ENCODE data around the gene AQP12B.
"Not testable (repeated sequence)": the region's sequence is repeated elsewhere in the genome, so short reads cannot be mapped to it uniquely, and the experiment has no call there.

AQP12B gene

DNA sequence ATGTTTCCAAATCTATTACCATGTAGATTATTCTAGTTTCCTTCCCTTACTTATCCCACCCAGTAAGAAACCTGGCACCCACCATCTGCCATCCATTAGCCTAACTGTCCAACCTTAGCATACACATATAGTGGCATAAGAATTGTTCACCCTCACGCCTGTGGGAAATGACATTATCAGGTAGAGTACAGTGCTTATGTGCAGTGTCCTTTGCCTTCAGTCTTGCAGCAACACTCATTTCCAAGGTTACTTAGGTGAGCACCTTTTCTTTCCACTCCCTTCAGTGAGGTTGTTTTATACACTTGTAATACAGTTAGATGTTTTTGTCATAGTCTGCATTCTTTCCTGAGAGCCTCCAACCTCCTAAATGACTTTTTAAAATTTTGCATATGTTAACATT lies 18.1 kb downstream of the AQP12B start:
- Histone ChIP-seq H3K36me3 (replicated peaks) (no peaks in the 10 kb centered on the region), H3K27ac (no peak overlapping the region), H3K27me3 (replicated peaks) (peaks cover 2% of the 10 kb centered on the region), H3K4me3 (ENCODE audit: low read depth, low read length) (no peak overlapping the region)
- TF ChIP-seq, protein P1, sequence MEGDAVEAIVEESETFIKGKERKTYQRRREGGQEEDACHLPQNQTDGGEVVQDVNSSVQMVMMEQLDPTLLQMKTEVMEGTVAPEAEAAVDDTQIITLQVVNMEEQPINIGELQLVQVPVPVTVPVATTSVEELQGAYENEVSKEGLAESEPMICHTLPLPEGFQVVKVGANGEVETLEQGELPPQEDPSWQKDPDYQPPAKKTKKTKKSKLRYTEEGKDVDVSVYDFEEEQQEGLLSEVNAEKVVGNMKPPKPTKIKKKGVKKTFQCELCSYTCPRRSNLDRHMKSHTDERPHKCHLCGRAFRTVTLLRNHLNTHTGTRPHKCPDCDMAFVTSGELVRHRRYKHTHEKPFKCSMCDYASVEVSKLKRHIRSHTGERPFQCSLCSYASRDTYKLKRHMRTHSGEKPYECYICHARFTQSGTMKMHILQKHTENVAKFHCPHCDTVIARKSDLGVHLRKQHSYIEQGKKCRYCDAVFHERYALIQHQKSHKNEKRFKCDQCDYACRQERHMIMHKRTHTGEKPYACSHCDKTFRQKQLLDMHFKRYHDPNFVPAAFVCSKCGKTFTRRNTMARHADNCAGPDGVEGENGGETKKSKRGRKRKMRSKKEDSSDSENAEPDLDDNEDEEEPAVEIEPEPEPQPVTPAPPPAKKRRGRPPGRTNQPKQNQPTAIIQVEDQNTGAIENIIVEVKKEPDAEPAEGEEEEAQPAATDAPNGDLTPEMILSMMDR (IDR thresholded peaks at IDR 0.05; ENCODE audit: low read depth, low read length, missing control alignments), result no peak
- DNase-seq, result no peak
- in situ Hi-C loops (cut with HindIII; ENCODE audit: low pct_ligation_motif_present, low sequenced_read_pairs), result no loop called here

DNA sequence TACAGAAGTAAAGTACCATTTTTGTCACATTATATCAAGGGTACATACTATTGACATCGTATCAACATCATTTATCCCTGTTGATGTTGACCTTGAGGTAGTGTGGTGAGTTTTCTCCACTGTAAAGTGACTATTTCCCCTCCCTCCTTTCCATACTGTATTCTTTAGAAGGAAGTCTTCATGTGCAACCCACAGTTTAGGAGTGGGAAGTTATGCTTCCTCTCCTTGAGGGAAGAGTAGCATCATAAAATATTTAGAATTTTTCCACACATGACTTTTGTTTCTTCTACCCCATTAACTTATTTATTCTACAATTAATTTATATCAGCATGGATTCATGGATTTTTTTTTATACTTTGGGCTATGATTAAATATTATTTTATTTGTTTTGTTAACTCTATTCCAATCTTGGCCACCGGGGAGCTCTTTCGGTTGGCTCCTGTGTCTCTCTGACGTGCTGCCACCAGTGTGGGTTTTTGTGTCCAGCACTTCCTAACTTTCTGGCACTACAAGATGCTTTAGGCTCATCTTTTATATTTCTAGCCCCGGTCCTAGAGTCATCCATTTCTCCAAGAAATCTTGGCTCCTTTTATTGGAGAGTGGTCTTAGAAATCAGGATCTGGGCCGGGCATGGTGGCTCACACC lies 19.0 kb downstream of the AQP12B start:
- no peak for DNase-seq
- Histone ChIP-seq H3K4me3 (ENCODE audit: low read depth, low read length) (no peak overlapping the region), H3K36me3 (replicated peaks) (no peaks in the 10 kb centered on the region), H3K27ac (no peak overlapping the region), H3K27me3 (replicated peaks) (peaks cover 2% of the 10 kb centered on the region)
- TF ChIP-seq, protein P1 (IDR thresholded peaks at IDR 0.05; ENCODE audit: low read depth, low read length, missing control alignments), result peak; percentile 34
- in situ Hi-C loops (cut with HindIII; ENCODE audit: low pct_ligation_motif_present, low sequenced_read_pairs), result no loop called here

DNA sequence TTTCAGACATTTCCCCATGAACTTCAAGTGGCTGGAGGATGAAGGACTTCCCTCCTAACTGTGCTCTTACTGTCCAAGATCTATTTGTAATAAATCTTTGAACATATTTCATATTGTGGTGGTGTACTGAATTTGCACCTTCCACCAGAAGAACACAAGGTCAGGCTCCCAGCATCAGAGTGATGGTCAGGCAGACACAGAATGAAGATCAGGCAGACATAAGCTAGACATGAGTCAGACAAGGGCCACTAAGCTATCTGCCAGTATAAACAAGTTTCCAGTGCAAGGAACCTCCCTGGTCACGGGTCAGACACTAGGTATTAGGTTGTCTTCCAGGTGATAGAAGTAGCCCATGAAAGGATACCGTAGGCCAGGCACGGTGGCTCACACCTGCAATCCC lies 20.0 kb downstream of the AQP12B start:
- peaks cover 2% of the 10 kb centered on the region for H3K27me3 ChIP-seq (replicated peaks)
- DNase-seq, result peak; percentile 27
- no peak overlapping the region for H3K4me3 ChIP-seq (ENCODE audit: low read depth, low read length)
- no peaks in the 10 kb centered on the region for H3K36me3 ChIP-seq (replicated peaks)
- TF ChIP-seq, protein P1 (IDR thresholded peaks at IDR 0.05; ENCODE audit: low read depth, low read length, missing control alignments), result no peak
- H3K27ac ChIP-seq, result no peak overlapping the region
- in situ Hi-C loops (cut with HindIII; ENCODE audit: low pct_ligation_motif_present, low sequenced_read_pairs), result no loop called here

DNA sequence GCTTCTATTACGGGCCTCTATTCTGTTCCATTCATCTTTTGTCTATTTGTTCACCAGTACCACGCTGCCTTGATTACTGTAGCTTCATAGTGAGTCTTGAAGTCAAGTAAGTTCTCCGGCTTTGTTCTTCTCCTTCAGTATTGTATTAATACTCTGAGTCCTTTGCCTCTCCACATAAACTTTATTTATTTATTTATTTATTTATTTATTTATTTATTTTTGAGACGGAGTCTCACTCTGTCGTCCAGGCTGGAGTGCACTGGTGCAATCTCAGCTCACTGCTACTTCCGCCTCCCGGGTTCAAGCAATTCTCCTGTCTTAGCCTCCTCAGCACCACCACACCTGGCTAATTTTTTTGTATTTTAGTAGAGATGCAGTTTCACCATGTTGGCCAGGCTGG lies 22.8 kb downstream of the AQP12B start:
- H3K27me3 ChIP-seq (replicated peaks); H3K4me3 ChIP-seq (ENCODE audit: low read depth, low read length); in situ Hi-C loops (cut with HindIII; ENCODE audit: low pct_ligation_motif_present, low sequenced_read_pairs); H3K36me3 ChIP-seq (replicated peaks); H3K27ac ChIP-seq; DNase-seq: not testable (repeated sequence)

DNA sequence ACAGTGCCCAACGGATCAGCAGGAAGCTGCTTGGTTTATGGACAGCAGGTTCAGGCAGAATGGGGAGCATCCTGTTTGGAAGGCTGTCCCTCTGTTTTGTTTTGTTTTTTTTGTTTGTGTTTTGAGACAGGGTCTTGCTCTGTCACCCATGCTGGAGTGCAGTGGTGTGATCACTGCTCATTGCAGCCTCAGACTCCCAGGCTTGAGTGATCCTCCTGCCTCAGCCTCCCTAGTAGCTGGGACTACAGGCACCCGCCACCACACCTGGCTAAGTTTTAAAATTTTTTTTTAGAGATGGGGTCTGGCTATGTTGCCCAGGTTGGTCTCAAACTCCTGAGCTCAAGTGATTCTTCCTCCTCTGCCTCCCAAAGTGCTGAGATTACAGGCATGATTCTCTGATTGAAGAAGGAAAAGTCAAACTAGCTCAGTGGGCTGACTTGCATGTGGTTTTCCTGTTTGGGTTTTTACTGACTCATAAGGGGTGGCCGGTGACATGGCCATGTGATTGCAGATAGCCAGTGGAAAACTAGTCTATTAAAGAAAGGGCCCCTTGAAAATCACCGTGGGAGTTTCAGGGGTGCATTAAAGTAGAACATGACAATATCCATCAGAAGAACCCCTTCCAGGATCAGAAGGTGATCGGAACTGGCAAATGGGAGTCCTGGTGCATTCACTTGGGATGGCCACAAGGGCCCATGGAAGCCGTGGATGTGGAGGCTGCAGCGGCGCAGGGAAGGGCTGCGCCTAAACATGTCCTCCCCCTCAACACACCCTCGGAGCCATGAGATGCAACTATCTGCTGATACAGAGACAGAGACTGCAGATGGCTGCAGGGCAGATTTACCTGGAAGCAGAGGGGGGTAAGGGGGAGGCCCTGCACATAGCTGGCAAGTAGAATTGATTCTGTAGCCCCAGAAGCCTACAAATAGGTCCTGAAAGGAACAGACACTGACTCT lies 26.5 kb downstream of the AQP12B start:
- H3K27ac ChIP-seq, result no peak overlapping the region
- no peaks in the 10 kb centered on the region for H3K36me3 ChIP-seq (replicated peaks)
- DNase-seq, result peak; percentile 59
- H3K27me3 ChIP-seq (replicated peaks), result no peaks in the 10 kb centered on the region
- H3K4me3 ChIP-seq (ENCODE audit: low read depth, low read length), result no peak overlapping the region
- in situ Hi-C loops (cut with HindIII; ENCODE audit: low pct_ligation_motif_present, low sequenced_read_pairs), result no loop called here
- TF ChIP-seq, protein P1 (IDR thresholded peaks at IDR 0.05; ENCODE audit: low read depth, low read length, missing control alignments), result no peak

DNA sequence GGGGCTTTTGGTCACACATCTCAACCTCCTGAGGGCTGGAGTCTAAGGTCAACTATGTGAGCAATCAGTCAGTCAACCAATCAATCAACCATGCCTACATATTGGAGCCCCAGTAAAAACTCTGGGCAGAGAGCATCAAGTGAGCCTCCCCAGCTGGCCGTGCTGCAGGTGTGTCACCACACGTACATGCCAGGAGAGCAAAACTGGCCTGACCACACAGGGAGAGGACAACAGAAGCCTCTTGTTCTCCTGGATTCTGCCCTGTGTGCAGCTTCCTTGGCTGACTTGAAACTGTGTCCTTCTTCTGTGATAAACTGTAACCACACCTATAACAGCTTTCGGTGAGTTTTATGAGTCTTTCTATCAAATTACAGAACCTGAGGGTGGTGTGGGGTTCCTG lies 31.5 kb downstream of the AQP12B start:
- TF ChIP-seq, protein P1 (IDR thresholded peaks at IDR 0.05; ENCODE audit: low read depth, low read length, missing control alignments), result no peak
- Histone ChIP-seq H3K36me3 (replicated peaks) (no peaks in the 10 kb centered on the region), H3K27ac (no peak overlapping the region), H3K4me3 (ENCODE audit: low read depth, low read length) (no peak overlapping the region), H3K27me3 (replicated peaks) (peaks cover 31% of the 10 kb centered on the region)
- no peak for DNase-seq
- in situ Hi-C loops (cut with HindIII; ENCODE audit: low pct_ligation_motif_present, low sequenced_read_pairs), result no loop called here
